K562 (cell line): ENCODE data around the gene MYO1A. TPM values are rescaled to one million over a fixed set of nuclear protein-coding genes. Genes with fewer than 3 reads are reported as not detected.

Source experiments
- ATAC-seq: fragments of 200-7000 bp; cut with Tn5 transposase; 3 replicates; pipeline ENCODE4 v1.9.1; 2020; ENCODE audit warnings: moderate library complexity
- BruUV-seq: library from RNA; stranded (reverse); fragments of 400-500 nt; replicated peaks from 2 replicates; lab custom pipeline; 2021; lab: Mats Ljungman, UMichigan
- CTCF ChIA-PET: fragments of 300-600 bp; formaldehyde crosslinking; extraction: SDS; loops from one replicate; lab custom pipeline; 2021; ENCODE audit warnings: low intra/inter-chr PET ratio; lab: Yijun Ruan, JAX
- POLR2A ChIA-PET: fragments of 300-600, 350-650 bp; sonication (Branson Sonifier 250); formaldehyde crosslinking; extraction: SDS; loops from one replicate; lab custom pipeline; 2021; ENCODE audit warnings: antibody characterized with exemption, inconsistent platforms; lab: Yijun Ruan, JAX
- DNase-seq, 4 experiments: peaks; one replicate each; pipeline versions ENCODE4 v3.0.0 to v3.0.0-alpha.2; 2011 to 2018; ENCODE audit warnings: low spot score in 3 of 4, mixed read lengths in 3 of 4; ENCODE audit errors: extremely low read depth in 1 of 4
- FAIRE-seq: peaks from 2 replicates; lab custom pipeline; 2011; peaks lifted over from hg19 to GRCh38; lab: Jason Lieb, UNC
- H2AFZ ChIP-seq: 2 replicates; pipeline ENCODE4 v1.6.0; 2011; ENCODE audit warnings: low read depth, low read length, control low read depth, inconsistent platforms
- H3K27ac ChIP-seq: fragments of 200-600 bp; 3 replicates; pipeline ENCODE4 v1.8.0; 2011; ENCODE audit warnings: low read depth, mild to moderate bottlenecking, control low read depth, inconsistent platforms, low read length, moderate library complexity, mixed read lengths; ENCODE audit errors: extremely low read depth
- H3K27me3 ChIP-seq, 2 experiments: fragments of 300-600 bp in 1 of 2; 2 replicates in 1 of 2; 3 replicates in 1 of 2; pipeline versions ENCODE4 v1.6.0 to v1.8.0; 2011; ENCODE audit warnings: inconsistent platforms in 2 of 2, low read length in 2 of 2, mild to moderate bottlenecking in 1 of 2, mixed read lengths in 1 of 2, moderate library complexity in 1 of 2; ENCODE audit not compliant: control insufficient read depth in 2 of 2, insufficient read depth in 2 of 2
- H3K36me3 ChIP-seq: fragments of 300-600 bp; 3 replicates; pipeline ENCODE4 v1.8.0; 2011; ENCODE audit warnings: mild to moderate bottlenecking, low read length, inconsistent platforms; ENCODE audit not compliant: control insufficient read depth, insufficient read depth
- H3K4me1 ChIP-seq, 2 experiments: fragments of 200-600 bp in 1 of 2; replicated peaks in 1 of 2; 2 replicates in 1 of 2; 3 replicates in 1 of 2; pipeline versions ENCODE4 v1.5.1 to v1.8.0; 2011; ENCODE audit warnings: inconsistent platforms in 2 of 2, low read length in 2 of 2, mild to moderate bottlenecking in 1 of 2, mixed read lengths in 1 of 2, moderate library complexity in 1 of 2; ENCODE audit not compliant: control insufficient read depth in 2 of 2, insufficient read depth in 2 of 2
- H3K4me2 ChIP-seq: 2 replicates; pipeline ENCODE4 v1.6.1; 2011; ENCODE audit warnings: low read length, control low read depth, inconsistent platforms, mixed read lengths; ENCODE audit not compliant: insufficient read depth
- H3K4me3 ChIP-seq: fragments of 200-600 bp; sonication (generic), shearing (Covaris generic); 2 replicates; pipeline ENCODE4 v1.5.1; 2016; ENCODE audit warnings: control low read depth, inconsistent platforms
- H3K79me2 ChIP-seq: fragments of 200-600 bp; 3 replicates; pipeline ENCODE4 v1.8.0; 2011; ENCODE audit warnings: low read length, inconsistent platforms; ENCODE audit not compliant: control insufficient read depth, insufficient read depth
- H3K9ac ChIP-seq, 2 experiments: 2 replicates each; pipeline versions ENCODE4 v1.6.0 to v1.6.1; 2011; ENCODE audit warnings: low read depth in 2 of 2, low read length in 2 of 2, control low read depth in 1 of 2, inconsistent platforms in 1 of 2, mild to moderate bottlenecking in 1 of 2, mixed read lengths in 1 of 2; ENCODE audit not compliant: insufficient read depth in 1 of 2
- H3K9me1 ChIP-seq: one replicate; pipeline ENCODE4 v1.6.0; 2011; ENCODE audit warnings: inconsistent platforms, mild to moderate bottlenecking, low read length, moderate library complexity; ENCODE audit not compliant: control insufficient read depth, insufficient read depth
- H3K9me3 ChIP-seq: replicated peaks from 2 replicates; pipeline ENCODE4 v1.5.1; 2011; ENCODE audit warnings: low read depth, low read length, inconsistent platforms; ENCODE audit not compliant: control insufficient read depth, insufficient read depth
- H4K20me1 ChIP-seq: replicated peaks from 2 replicates; pipeline ENCODE4 v1.6.1; 2011; ENCODE audit warnings: low read length, inconsistent platforms, mixed read lengths; ENCODE audit not compliant: control insufficient read depth, insufficient read depth
- ARID3A ChIP-seq: IDR thresholded peaks from 2 replicates; pipeline ENCODE4 v1.6.1; 2012; ENCODE audit warnings: low read depth, low read length, improper control_type of control experiment, borderline replicate concordance
- BRD9 ChIP-seq: fragments of 450-650 bp; IDR thresholded peaks from 2 replicates; pipeline ENCODE4 v1.6.1; 2018; ENCODE audit warnings: low read depth; ENCODE audit not compliant: partially characterized antibody
- CBX2 ChIP-seq: fragments of 200-600 bp; sonication (generic); IDR thresholded peaks from one replicate; pipeline ENCODE4 v1.6.1; 2012; ENCODE audit warnings: mild to moderate bottlenecking, low read length, inconsistent platforms; ENCODE audit not compliant: insufficient read depth, poor library complexity, severe bottlenecking
- CREB1 ChIP-seq, 2 experiments: sonication (generic) in 1 of 2; formaldehyde crosslinking in 1 of 2; IDR thresholded peaks; 2 replicates each; pipeline versions ENCODE4 v1.6.1 to v1.8.0; 2012 to 2022; ENCODE audit warnings: inconsistent platforms in 1 of 2, mild to moderate bottlenecking in 1 of 2, missing genetic modification reagents in 1 of 2, moderate library complexity in 1 of 2
- ELF1 ChIP-seq: fragments of 200-800 bp; sonication (Bioruptor generic); IDR thresholded peaks from 2 replicates; pipeline ENCODE4 v1.6.1; 2016; ENCODE audit warnings: missing genetic modification characterization, missing compliant biosample characterization
- HNRNPK ChIP-seq: fragments of 200-400 bp; formaldehyde crosslinking; IDR thresholded peaks from one replicate; pipeline ENCODE4 v1.6.1; 2018; ENCODE audit warnings: mild to moderate bottlenecking, low read depth, low read length; ENCODE audit not compliant: poor library complexity, severe bottlenecking
- MAFK ChIP-seq: IDR thresholded peaks from 2 replicates; pipeline ENCODE4 v1.6.1; 2011; ENCODE audit warnings: low read length, improper control_type of control experiment
- MECOM ChIP-seq: fragments of 250-450 bp; sonication (Bioruptor Pico); IDR thresholded peaks from 2 replicates; pipeline ENCODE4 v1.8.0; 2022; ENCODE audit warnings: inconsistent platforms
- MEF2D ChIP-seq: conservative IDR thresholded peaks from 2 replicates; pipeline ENCODE4 v1.6.1; 2016; ENCODE audit warnings: low read depth, missing genetic modification characterization, missing compliant biosample characterization
- PYGO2 ChIP-seq: fragments of 450-650 bp; IDR thresholded peaks from 2 replicates; pipeline ENCODE4 v1.6.1; 2016; ENCODE audit warnings: mild to moderate bottlenecking, missing genetic modification characterization, moderate library complexity, missing compliant biosample characterization
- RNF2 ChIP-seq: sonication (generic); IDR thresholded peaks from 2 replicates; pipeline ENCODE4 v1.6.1; 2016
- TRIM28 ChIP-seq: fragments of 450-650 bp; IDR thresholded peaks from 2 replicates; pipeline ENCODE4 v1.6.1; 2017
- U2AF2 ChIP-seq: fragments of 200-400 bp; formaldehyde crosslinking; optimal IDR thresholded peaks from 2 replicates; pipeline ENCODE3; 2017; ENCODE audit warnings: low read depth, mild to moderate bottlenecking, low read length
- USF2 ChIP-seq: sonication (generic); formaldehyde crosslinking; IDR thresholded peaks from 2 replicates; pipeline ENCODE4 v1.5.0; 2020; ENCODE audit warnings: missing genetic modification reagents
- ZNF586 ChIP-seq: fragments of 450-650 bp; formaldehyde crosslinking; conservative IDR thresholded peaks from 2 replicates; pipeline ENCODE4 v1.4.0; 2020; ENCODE audit warnings: mild to moderate bottlenecking, moderate library complexity
- ZNF589 ChIP-seq: fragments of 200-800 bp; sonication (Bioruptor generic); IDR thresholded peaks from 2 replicates; pipeline ENCODE4 v1.6.1; 2016; ENCODE audit warnings: low read depth, missing genetic modification characterization, missing compliant biosample characterization
- WGBS: fragments of 100-300 bp; shearing (Covaris generic); methylation state at CpG from one replicate; pipeline ENCODE4 v1.1.6; 2016; ENCODE audit warnings: low coverage, mixed read lengths; ENCODE audit not compliant: insufficient coverage; ENCODE audit errors: missing lambda C conversion rate; 5-methylcytosine and 5-hydroxymethylcytosine counted together
- in situ Hi-C: fragments of 300-500 bp; cut with MboI; formaldehyde crosslinking; loops from 4 replicates; pipeline ENCODE4 v1.15.0; 2018; ENCODE audit warnings: inconsistent platforms, mixed read lengths
- intact Hi-C: fragments of 100-400 bp; cut with micrococcal nuclease; formaldehyde crosslinking; loops from 2 replicates; pipeline ENCODE4 v1.14.2; 2022
- polyA plus RNA-seq, 8 experiments: library from polyadenylated mRNA; depleted of rRNA in 4 of 8; stranded (reverse) in 5 of 8; unstranded in 3 of 8; fragments of >200 nt; fragmentation: Nextera tagmentation in 2 of 8; fragmentation: Illumina TruSeq in 1 of 8; extraction: Ambion mirVana in 2 of 8; extraction: Trizol in 1 of 8; gene quantifications; 2 replicates each; pipeline versions ENCODE4 v1.2.1 to v1.2.3, GENCODE V29; 2011 to 2014; ENCODE audit warnings: inconsistent platforms in 1 of 8, missing spikeins in 1 of 8
- total RNA-seq, 7 experiments: library from RNA; depleted of rRNA in 6 of 7; stranded (reverse); fragments of >200 nt in 6 of 7; fragmentation: Illumina TruSeq in 2 of 7; extraction: Trizol in 2 of 7; gene quantifications; 2 replicates each; pipeline versions ENCODE4 v1.2.1 to v1.2.3, GENCODE V29; 2011 to 2021; ENCODE audit warnings: low replicate concordance in 1 of 7

The MYO1A gene
- total and polyA plus RNA-seq, 9 of the 15 experiments (the other 6 are each of a cell fraction or from before 2014, with no cell fraction given) = 0.03 to 0.29 (median 0.14) TPM; not detected in 2

GRCh38 chr12:57012600-57013465, 37.1 kb downstream of the MYO1A start (continued):
- no peak for TF ChIP-seq MECOM (CRISPR knock-in tag)
- TF ChIP-seq, all 486 proteins: peak for 5

DNA sequence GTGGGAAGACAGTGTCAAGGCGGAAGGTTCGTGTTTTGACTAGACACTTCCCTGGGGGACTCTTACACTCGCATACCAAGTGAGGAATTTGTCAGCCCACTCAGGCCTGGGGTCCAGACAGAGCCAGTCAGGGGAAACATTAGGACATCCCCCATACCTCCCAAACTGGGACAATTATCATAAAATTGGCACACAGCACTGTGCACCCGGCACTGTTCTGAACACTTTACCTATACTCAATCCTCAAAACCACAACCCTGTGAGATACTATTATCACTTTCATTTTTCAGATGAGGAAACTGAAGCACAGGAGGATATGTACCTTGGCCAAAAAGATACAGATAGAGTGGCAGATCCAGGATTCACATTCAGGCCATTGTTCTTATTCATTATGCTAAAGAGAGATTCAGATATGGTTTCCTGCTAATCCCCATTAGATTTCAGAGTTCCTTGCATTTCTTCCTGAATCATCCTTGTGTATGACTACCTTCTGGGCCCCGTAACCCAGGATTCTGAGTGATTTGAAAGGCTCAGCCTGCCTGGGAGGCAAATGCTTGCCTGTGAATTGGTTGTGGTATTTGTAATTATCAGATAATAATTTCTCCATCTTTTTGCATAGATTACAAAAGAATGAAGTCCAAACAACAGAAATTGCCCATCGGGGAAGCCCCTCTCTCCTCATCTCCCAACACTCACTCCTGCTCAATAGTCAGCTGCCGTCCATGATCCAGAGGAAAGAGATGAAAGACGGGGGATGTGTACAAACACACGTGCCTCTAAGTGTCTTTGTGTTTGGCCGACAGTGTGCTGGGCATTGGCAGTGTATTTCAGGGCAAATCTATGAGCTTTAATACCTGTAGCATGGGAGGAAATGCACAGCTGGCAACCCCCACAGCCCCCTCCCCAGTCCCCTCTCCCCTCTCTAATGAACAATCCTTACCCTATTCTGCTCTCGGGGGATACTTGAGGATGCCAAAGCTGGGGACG, 38.2 kb downstream of the MYO1A start:
- Histone ChIP-seq H3K27ac (no peak overlapping the region), H3K4me1 (peaks cover 6 to 31% of the 10 kb centered on the region in 2 experiments; a peak in 4 of 5 replicates), H3K27me3 (peaks cover 2 to 20% of the 10 kb centered on the region in 2 experiments), H4K20me1 (no peaks in the 10 kb centered on the region), H3K9me3 (no peaks in the 10 kb centered on the region), H3K79me2 (no peaks in the 10 kb centered on the region), H2AFZ (no peak overlapping the region), H3K4me2 (no peak overlapping the region), H3K9ac (no peak overlapping the region), H3K36me3 (no peaks in the 10 kb centered on the region), H3K9me1 (no peaks in the 10 kb centered on the region), H3K4me3 (no peak overlapping the region)
- ATAC-seq = no peak
- intact Hi-C loops = no loop called here
- no peak for FAIRE-seq
- 30% methylated on average over 10 of the region's 12 CpGs for WGBS
- DNase-seq = no peak
- BruUV-seq = no TSS peak
- in situ Hi-C loops = loop anchor here (5.0 kb wide), 1 partner anchor 41 kb away; the partner anchor contains the start of gene MYO1A
- CTCF ChIA-PET = interaction anchor here (0.7 to 1.2 kb wide), 2 partner anchors 49 to 51 kb away, joined by 3 to 4 read pairs; no protein-coding TSS in a partner anchor
- POLR2A ChIA-PET = interaction anchor here (0.5 to 0.8 kb wide), 2 partner anchors 45 to 46 kb away, joined by 4 read pairs; no protein-coding TSS in a partner anchor
- TF ChIP-seq ZNF589 (CRISPR knock-in tag) (no peak), ZNF586 (CRISPR knock-in tag) (no peak), PYGO2 (tag) (no peak), BRD9 (no peak), ARID3A (no peak), HNRNPK (no peak), MEF2D (tag) (no peak), CBX2 (no peak), USF2 (CRISPR knock-in tag) (no peak), U2AF2 (no peak), RNF2 (no peak), ELF1 (tag) (no peak), CREB1 (IDR thresholded peaks at IDR 0.05) (no peak), CREB1 (CRISPR knock-in tag; IDR thresholded peaks at IDR 0.05) (no peak), MAFK (no peak), TRIM28 (no peak)
